NK-92 treated with Interleukin-12 subunit alpha and Interleukin-12 subunit beta, amount 100 ng/mL, for 24 hours (cell line): ENCODE results near the gene NUP43.
"Not testable (repeated sequence)": the region's sequence is repeated elsewhere in the genome, so short reads cannot be mapped to it uniquely, and the experiment has no call there.

ENCODE experiments used
- DNase-seq: peaks from one replicate; lab custom pipeline; 2025; lab: John Stamatoyannopoulos, UW

Gene NUP43, protein sequence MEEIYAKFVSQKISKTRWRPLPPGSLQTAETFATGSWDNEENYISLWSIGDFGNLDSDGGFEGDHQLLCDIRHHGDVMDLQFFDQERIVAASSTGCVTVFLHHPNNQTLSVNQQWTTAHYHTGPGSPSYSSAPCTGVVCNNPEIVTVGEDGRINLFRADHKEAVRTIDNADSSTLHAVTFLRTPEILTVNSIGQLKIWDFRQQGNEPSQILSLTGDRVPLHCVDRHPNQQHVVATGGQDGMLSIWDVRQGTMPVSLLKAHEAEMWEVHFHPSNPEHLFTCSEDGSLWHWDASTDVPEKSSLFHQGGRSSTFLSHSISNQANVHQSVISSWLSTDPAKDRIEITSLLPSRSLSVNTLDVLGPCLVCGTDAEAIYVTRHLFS

DNA sequence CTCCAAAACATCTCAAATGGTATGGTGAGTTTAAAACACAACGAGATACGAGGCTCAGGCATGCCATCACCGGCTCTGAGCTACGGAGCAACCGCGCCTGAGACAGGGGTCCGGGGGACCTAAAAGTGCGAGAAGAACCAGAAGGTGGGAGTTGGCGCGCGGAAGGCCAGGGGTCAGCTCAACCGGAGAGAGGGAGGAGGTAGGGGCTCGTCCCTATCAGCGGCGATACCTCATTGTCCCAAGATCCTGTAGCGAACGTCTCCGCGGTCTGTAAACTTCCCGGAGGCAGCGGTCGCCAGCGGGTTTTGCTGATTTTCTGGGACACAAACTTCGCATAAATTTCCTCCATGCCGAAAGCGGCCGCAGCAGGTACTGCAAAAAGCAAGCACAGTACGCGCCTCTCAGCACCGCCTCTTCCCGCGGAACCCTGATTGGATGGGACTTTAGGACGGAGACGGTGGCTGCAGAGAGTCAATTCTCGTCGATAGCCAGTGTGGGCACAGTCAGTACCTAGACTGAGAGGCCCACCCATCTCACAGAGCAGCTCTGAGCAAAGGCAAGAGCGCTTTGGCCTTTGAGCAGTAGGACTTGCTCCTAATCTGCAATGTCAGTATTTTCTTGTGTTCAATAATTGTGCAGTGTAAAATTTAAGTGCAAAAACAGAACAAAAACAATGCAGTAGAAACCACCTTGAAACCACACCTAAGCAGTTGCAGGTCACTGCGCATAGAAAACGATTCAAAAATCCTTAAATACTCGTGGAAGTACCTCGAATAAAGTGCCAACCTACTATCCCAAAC, at the start of gene NUP43:
Gene NUP43 (minus strand): TSS at position 383 of the 800 bp plus-strand sequence. CDS start 34 bp downstream, at position 349.
- DNase-seq: peak; percentile 84

DNA sequence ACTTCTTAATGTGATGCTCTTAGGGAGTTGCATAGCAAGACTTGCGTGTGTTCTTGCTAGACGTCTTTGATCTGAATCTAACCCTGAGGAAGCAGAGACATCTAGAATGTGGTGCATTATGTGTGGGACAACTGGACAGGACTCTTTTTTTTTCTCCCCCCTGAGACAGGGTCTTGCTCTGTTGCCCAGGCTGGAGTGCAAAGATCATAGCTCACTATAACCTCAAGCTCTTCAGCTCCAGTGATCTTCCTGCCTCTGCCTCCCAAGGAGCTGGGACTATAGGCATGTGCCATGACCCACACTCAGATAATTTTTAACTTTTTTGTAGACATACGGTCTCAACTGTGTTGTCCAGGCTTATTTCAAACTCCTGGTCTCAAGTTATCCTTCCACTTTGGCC, 37.2 kb upstream of the NUP43 start:
- DNase-seq: no peak

DNA sequence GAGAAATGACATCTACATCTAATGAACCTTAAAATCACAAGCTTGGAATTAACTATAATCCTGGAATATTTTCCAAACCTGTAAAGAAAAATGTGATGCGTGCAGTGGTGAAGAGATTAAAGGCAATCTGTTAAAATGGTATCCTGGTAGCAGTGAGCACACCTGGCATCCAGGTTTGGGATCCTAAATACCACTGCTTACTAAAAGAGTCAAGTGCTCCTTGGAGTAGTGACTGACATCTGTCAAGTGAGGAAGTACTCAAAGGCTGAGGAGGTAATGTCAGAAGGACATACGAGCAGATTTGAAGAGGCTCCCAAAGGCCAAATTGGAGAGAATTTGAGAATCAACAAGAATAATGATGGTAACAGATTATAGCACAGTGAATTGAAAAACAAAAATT, 36.0 kb upstream of the NUP43 start:
- DNase-seq: no peak

- DNase-seq: no peak
Observed at GRCh38 chr6:149781715-149782114, 35.4 kb upstream of the NUP43 start.

GRCh38 chr6:149779644-149779963, 33.3 kb upstream of the NUP43 start:
- no peak for DNase-seq

GRCh38 chr6:149777624-149778023, 31.3 kb upstream of the NUP43 start:
- DNase-seq: no peak

DNA sequence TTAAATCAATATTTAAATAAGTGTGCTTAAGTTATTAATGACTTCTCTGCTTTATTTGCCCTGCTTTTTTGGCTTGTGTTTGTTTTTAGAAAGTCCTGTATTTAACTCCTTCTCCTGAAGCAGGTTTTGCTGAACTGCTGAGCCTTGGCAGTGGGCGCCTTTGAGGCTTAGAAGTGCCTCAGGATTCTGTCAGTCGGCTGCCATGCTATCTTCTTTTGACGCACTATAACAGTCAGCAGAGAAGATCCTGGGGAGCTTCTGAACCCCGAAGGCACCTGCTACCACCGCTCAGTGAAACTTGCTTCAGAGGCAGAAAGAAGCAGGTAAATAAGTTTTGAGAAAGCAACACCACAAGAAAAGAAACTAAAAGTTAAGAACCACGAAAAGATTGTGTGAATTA, 25.6 kb upstream of the NUP43 start:
- no peak for DNase-seq

GRCh38 chr6:149771185-149771584, 24.9 kb upstream of the NUP43 start:
- DNase-seq: no peak

- no peak for DNase-seq
Observed at GRCh38 chr6:149769676-149770075, 23.3 kb upstream of the NUP43 start.

GRCh38 chr6:149766156-149766769, 19.9 kb upstream of the NUP43 start:
- DNase-seq: no peak

GRCh38 chr6:149763866-149764265, 17.5 kb upstream of the NUP43 start:
- no peak for DNase-seq

DNA sequence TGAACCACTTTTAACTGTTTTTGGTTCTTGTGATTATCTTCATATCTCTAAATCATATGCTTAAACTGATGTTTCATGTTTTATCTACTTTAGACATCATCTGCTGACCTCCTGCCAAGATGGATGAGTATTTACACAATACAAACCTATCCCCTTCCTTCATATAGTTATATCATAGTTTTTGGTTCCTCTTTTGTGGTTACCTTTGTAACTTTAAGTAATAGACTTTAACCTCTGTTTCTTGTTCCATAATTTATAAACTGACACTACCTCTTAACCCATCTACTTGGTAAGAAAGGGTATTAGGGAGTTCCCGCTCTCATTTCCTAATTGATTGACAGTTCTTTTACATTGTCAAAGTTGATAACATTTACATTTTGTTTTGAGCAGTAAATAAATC, 15.1 kb upstream of the NUP43 start:
- no peak for DNase-seq

- DNase-seq: no peak
Observed at GRCh38 chr6:149756261-149756636, 9.9 kb upstream of the NUP43 start.

DNA sequence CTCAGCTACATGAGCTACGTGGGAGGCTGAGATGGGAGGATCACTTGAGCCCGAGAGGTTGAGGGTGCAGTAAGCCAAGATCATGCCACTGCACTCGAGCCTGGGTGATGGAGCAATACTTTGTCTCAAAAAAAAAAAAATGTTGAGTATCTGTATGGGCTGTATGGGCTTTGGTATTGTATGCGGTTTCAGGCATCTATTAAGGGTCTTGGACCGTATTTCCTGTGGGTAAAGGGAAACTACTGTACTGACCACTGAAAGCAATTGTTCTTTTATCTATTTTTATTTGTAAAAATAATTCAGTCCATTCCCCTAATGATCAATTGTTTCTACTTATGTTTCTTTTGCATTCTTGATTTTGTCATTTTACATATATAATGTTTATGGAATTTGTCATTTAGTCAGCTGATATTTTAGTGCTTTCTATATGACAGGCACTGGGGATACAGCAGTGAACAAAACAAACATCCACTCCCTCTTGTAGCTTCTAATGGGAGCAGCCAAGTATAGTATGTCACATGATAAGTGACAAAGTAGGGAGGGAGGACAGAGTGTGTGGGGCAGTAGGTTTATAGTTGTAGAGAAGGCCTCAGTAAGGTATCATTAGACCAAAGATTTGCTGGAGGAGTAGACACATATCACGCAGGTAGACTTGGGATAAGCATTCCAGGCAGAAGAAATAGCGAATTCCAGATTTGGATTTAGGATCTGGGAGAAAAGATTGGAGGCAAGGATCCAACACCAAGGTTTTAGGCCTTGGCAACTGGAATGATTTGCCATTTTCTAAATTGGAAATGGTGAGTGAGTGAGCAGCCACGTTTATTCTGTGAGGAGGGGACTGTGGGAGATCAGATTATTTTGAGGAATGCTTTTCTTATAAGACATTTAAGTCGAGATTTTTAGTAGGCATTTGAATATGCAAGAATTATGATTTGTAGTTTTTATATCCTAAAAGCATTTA, 9.3 kb upstream of the NUP43 start:
- DNase-seq: no peak

DNA sequence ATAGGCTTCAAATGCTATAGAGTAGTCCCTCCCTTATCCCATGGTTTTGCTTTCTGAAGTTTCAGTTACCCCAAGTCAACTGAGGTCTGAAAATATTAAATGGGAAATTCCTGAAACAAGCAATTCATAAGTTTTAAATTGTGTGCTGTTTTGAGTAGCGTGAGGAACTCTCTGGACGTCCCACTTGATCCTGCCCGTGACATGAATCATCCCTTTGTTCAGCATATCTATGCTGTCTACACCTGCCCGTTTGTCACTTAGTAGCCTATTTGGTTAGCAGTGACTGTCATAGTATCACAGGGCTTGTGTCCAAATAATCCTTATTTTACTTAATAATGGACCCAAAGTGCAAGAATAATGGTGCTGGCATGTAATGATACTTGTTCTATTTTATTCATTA, 8.2 kb upstream of the NUP43 start:
- no peak for DNase-seq

DNA sequence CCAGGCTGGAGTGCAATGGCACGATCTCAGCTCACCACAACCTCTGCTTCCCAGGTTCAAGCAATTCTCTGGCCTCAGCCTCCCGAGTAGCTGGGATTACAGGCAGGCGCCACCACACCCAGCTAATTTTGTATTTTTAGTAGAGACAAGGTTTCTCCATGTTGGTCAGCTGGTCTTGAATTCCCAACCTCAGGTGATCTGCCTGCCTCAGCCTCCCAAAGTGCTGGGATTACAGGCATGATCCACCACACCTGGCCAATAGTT, 7.0 kb upstream of the NUP43 start:
- DNase-seq: not testable (repeated sequence)

DNA sequence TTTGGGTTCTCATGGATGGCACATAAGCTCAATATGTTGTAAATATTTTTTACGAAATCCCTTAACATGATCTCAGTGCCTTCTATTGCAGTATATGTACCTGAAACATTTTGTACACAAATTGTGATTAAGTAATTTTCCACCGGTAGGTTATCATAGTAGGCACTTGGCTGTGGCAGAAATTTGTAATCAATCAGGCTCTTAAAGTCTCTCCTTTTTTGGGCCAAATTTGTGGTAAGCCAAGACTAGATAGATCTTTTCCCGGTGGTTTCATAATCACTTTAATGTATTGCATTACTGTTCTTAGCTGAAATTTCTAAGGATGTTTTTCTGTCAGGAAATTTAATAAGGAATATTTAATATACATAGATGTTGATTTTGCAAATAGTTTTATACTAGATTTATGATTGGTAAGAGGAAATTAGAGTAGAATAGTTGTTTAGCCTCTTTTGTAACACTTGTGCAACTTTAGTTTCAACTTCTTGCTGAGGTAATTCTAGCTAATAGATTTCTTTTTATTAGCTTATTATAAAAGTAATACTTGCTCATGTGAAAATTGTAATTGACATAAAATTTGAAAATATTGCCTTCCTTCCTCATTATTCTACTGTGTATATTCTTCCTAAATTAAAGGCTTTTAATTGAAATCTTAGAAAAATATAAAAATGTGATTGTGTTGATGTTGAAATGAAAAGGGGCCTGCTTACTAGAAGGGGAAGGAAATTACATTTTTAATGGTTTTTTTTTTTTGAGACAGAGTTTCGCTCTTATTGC, 6.5 kb upstream of the NUP43 start:
- no peak for DNase-seq

- not testable (repeated sequence) for DNase-seq
Observed at GRCh38 chr6:149751920-149752319, 5.6 kb upstream of the NUP43 start.

DNA sequence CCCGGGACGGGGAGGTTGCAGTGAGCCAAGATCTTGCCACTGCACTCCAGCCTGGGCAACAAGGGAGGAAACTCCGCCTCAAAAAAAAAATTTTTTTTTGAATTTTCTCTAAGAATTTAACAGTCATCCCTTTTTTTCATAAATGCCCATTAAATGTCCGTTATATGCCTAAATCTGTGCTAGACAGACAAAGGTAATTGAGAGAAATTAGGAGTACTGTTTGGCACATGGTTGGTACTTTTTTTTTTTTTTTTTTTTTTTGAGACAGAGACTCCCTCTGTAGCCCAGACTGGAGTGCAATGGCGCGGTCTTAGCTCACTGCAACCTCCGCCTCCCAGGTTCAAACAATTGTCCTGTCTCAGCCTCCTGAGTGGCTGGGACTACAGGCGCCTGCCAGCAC, 4.9 kb upstream of the NUP43 start:
- DNase-seq: no peak

DNA sequence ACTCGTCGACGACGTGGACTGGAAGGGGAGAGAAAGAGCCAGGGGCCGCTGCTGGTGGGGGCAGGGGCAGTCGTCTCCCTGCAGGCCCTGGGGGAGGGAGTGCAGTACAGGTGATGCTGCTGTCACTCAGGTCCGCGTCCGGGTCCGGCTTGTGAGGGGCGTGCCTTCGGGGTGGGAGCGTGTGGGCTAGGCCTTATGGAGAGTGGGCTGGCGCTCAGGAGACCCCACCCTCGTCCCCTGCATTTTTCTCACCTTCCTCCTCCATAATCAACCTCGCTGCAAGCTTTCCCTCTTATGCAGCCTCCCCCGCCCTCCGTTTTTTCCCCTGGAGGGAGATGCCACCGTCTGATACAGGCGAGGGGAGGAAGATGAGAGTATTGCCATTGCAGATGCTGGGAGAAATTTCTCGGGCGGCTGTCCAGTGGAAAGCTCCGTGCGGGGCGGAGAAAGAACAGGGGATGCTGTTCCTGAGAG, 3.8 kb upstream of the NUP43 start:
- DNase-seq: peak; percentile 72

DNA sequence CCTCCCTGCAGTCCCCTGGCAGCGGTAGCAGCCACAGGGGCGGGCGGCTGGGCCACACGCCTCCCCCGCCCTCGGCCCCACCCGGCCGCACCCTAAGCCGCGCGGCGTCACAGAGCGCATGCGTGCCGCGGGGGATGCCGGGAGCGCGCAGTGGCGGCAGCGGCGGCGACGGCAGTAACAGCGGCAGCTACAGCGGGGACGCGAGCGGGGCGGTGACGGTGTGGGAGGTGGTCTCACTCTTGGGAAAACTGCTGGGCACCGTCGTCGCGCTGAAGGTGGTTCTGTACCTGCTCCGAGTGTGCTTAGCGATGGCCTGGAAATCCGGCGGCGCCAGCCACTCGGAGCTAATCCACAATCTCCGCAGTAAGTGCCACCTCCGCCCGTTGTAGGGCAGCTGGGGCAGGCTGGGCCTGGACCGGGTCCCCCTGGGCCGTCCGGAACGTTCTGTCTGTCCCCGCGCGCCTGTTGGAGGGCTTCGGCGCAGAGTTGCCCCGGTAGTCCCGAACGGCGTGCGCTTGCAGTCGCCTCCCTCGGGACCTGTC, 3.3 kb upstream of the NUP43 start, which contains the start of gene PCMT1:
Gene PCMT1 (plus strand): TSS at position 148 of the 542 bp plus-strand sequence. CDS start 161 bp downstream, at position 309.
- peak; percentile 89 for DNase-seq
